Ovary (tissue), 9 donors: ENCODE data around the gene SPOPL. TPM values are rescaled to one million over a fixed set of nuclear protein-coding genes. Genes with fewer than 3 reads are reported as not detected.

Experiments
- DNase-seq, 5 donors: peaks; one replicate each; pipeline ENCODE4 v3.0.0-alpha.2; 2019 to 2020
- H3K27ac ChIP-seq, 2 donors: fragments of 200-600 bp; one replicate each; pipeline versions ENCODE4 v1.5.1 to v1.8.0; 2019 to 2022
- H3K27me3 ChIP-seq: fragments of 200-600 bp; one replicate; pipeline ENCODE4 v1.8.0; 2022
- H3K36me3 ChIP-seq: fragments of 200-600 bp; sonication (generic); one replicate; pipeline ENCODE4 v1.5.1; 2019
- H3K4me1 ChIP-seq: one replicate; pipeline ENCODE4 v1.8.1; 2013; ENCODE audit warnings: mild to moderate bottlenecking, moderate library complexity; ENCODE audit not compliant: insufficient read depth
- H3K4me3 ChIP-seq: fragments of 200-600 bp; sonication (generic); one replicate; pipeline ENCODE4 v1.5.1; 2017
- H3K9me3 ChIP-seq, 2 donors: fragments of 200-600 bp in 1 of 2; sonication (generic) in 1 of 2; one replicate each; pipeline versions ENCODE4 v1.5.1 to v1.8.1; 2013 to 2019; ENCODE audit warnings: mild to moderate bottlenecking in 1 of 2, moderate library complexity in 1 of 2
- CTCF ChIP-seq, 3 donors: fragments of 450-650 bp in 2 of 3; fragments of 200-600 bp in 1 of 3; IDR thresholded peaks; one replicate each; pipeline versions ENCODE4 v1.5.1 to v1.8.0; 2016 to 2022; ENCODE audit warnings: antibody characterized with exemption in 3 of 3, mild to moderate bottlenecking in 1 of 3
- EP300 ChIP-seq: sonication (generic); formaldehyde crosslinking; IDR thresholded peaks from one replicate; pipeline ENCODE4 v1.6.1; 2017; ENCODE audit warnings: antibody characterized with exemption
- POLR2A ChIP-seq: fragments of 450-650 bp; IDR thresholded peaks from one replicate; pipeline ENCODE4 v1.6.1; 2017; ENCODE audit warnings: antibody characterized with exemption, mild to moderate bottlenecking, moderate library complexity
- WGBS, 3 donors: extraction: QIAGEN DNeasy Blood & Tissue Kit in 1 of 3; methylation state at CpG; one replicate each; pipeline versions ENCODE4 v1.1.5 to v1.1.7; 2013 to 2017; 5-methylcytosine and 5-hydroxymethylcytosine counted together
- intact Hi-C, 4 donors: fragments of 100-400 bp; cut with DNase I; formaldehyde crosslinking; loops; one replicate each; pipeline versions ENCODE4 v1.11.0 to v1.15.1; 2022 to 2023
- polyA plus RNA-seq, 2 donors: library from polyadenylated mRNA; stranded (reverse); fragments of 200-250 nt in 1 of 2; fragments of 350-450 nt in 1 of 2; fragmentation: Illumina TruSeq in 1 of 2; extraction: RNeasy Lipid Tissue Mini Kit (QIAGEN cat#74804) in 1 of 2; gene quantifications; one replicate each; pipeline ENCODE4 v1.2.3, GENCODE V29; 2013 to 2014
- total RNA-seq, 7 donors: library from RNA; depleted of rRNA in 2 of 7; stranded (reverse); fragments of >200 nt in 2 of 7; fragmentation: NEBNext Ultra II Directional in 3 of 7; extraction: Animal tissue kit (Norgen Biotek cat#: 25700) in 3 of 7; gene quantifications; one replicate each; pipeline versions ENCODE4 v1.1.0 to v1.2.4, GENCODE V29; 2016 to 2023
- donor health status: DM: no; HTN: no; CAD: no; lungs with moderate emphysema.
- donor health status: DM: no; HTN: no; CAD: no.
- donor health status: Bipolar disorder and iron deficiency.
- donor health status: DM: yes; HTN: yes; CAD: no.
- donor health status: DM: no; HTN: no; CAD: no.
- donor health status: DM: yes; HTN: yes; CAD: no.

SPOPL gene
- total and polyA plus RNA-seq, 9 donors: 10.9 to 30.9 (median 23.6) TPM

- Histone ChIP-seq H3K9me3 (no peaks in the 10 kb centered on the region), H3K27me3 (no peaks in the 10 kb centered on the region), H3K27ac (no peak overlapping the region), H3K4me1 (peaks cover 5% of the 10 kb centered on the region), H3K36me3 (no peaks in the 10 kb centered on the region), H3K4me3 (no peak overlapping the region)
- WGBS, 3 donors: 45 to 47% (median 46%) methylated on average over 2 of the region's 2 CpGs
- no peak for DNase-seq
- intact Hi-C loops: no loop called here
- TF ChIP-seq CTCF (IDR thresholded peaks at IDR 0.05): no peak
- TF ChIP-seq POLR2A: no peak
- no peak for TF ChIP-seq EP300
Observed at GRCh38 chr2:138504546-138505235, 3.1 kb downstream of the SPOPL start.

GRCh38 chr2:138507267-138507666, 5.7 kb downstream of the SPOPL start:
- H3K4me1 ChIP-seq: peaks cover 3% of the 10 kb centered on the region
- WGBS, 3 donors: 71 to 80% (median 72%) methylated on average over 4 of the region's 4 CpGs

DNA sequence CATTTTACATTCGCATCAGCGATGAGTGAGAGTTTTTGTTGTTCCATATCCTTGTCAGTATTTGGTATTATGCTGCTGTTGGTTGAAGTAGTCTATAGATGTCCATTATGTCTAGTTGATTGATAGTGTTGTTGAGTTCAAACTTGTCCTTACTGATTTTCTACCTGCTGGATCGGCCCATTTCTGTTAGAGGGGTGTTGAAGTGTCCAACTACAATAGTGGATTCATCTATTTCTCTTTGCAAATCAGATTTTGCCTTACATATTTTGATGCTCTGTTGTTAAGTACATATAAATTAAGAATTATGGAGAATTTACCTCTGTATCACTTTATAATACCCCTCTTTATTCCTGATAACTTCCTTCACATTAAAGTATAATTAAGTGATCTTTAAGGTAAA, 8.7 kb downstream of the SPOPL start:
- DNase-seq: no peak
- peaks cover 3% of the 10 kb centered on the region for H3K4me1 ChIP-seq
- 96 to 98% (median 97%) methylated on average over 3 of the region's 3 CpGs for WGBS, 3 donors
- H3K4me3 ChIP-seq: no peak overlapping the region
- no peak overlapping the region for H3K27ac ChIP-seq
- H3K36me3 ChIP-seq: no peaks in the 10 kb centered on the region
- H3K27me3 ChIP-seq: no peaks in the 10 kb centered on the region
- no peaks in the 10 kb centered on the region for H3K9me3 ChIP-seq
- TF ChIP-seq EP300: no peak
- TF ChIP-seq CTCF (IDR thresholded peaks at IDR 0.05): no peak
- no peak for TF ChIP-seq POLR2A
- intact Hi-C loops: no loop called here

More at GRCh38 chr2:138507267-138507666, 5.7 kb downstream of the SPOPL start:
- no peak overlapping the region for H3K4me3 ChIP-seq
- H3K36me3 ChIP-seq: no peaks in the 10 kb centered on the region
- no peaks in the 10 kb centered on the region for H3K9me3 ChIP-seq
- no peaks in the 10 kb centered on the region for H3K27me3 ChIP-seq
- H3K27ac ChIP-seq: no peak overlapping the region
- TF ChIP-seq CTCF (IDR thresholded peaks at IDR 0.05): no peak
- no peak for TF ChIP-seq POLR2A
- TF ChIP-seq EP300: no peak
- intact Hi-C loops: no loop called here
- DNase-seq: no peak

GRCh38 chr2:138512672-138513071, 11.1 kb downstream of the SPOPL start:
- intact Hi-C loops: no loop called here
- H3K4me1 ChIP-seq: peaks cover 2% of the 10 kb centered on the region
- H3K9me3 ChIP-seq: no peaks in the 10 kb centered on the region
- H3K4me3 ChIP-seq: no peak overlapping the region
- WGBS, 3 donors: 93 to 94% (median 93%) methylated on average over 1 of the region's 1 CpG
- H3K27me3 ChIP-seq: no peaks in the 10 kb centered on the region
- H3K36me3 ChIP-seq: no peaks in the 10 kb centered on the region
- no peak for TF ChIP-seq CTCF (IDR thresholded peaks at IDR 0.05)
- TF ChIP-seq POLR2A: no peak
- no peak for TF ChIP-seq EP300
- no peak for DNase-seq
- no peak overlapping the region for H3K27ac ChIP-seq
